Measurements from ENCODE around the gene JMJD7. TPM values are rescaled to one million over a fixed set of nuclear protein-coding genes. Genes with fewer than 3 reads are reported as not detected.
A peak's percentile ranks its signal among the peaks of the same experiment; 100 is the strongest.

JMJD7 gene
- total RNA-seq (42.2 TPM), polyA plus RNA-seq (10 to 100 TPM; 17.0 to 26.1 (median 24.5) TPM)

- H3K4me1 ChIP-seq (ENCODE audit: control insufficient read depth, insufficient read depth, low read length, poor library complexity, severe bottlenecking): peaks cover 56% of the 10 kb centered on the region
- no peaks in the 10 kb centered on the region for H3K27me3 ChIP-seq (ENCODE audit: control insufficient read depth, insufficient read depth, low read length)
- peak within 1 kb of the TSS; percentile 89 for H3K4me3 ChIP-seq (ENCODE audit: low read depth, low read length)
- peak; percentile 88 to 93 (median 91) for DNase-seq
- Mint-ChIP-seq H3K36me3 (peaks cover 11% of the 10 kb centered on the region), H3K4me3 (peak within 1 kb of the TSS; percentile 92 to 99 (median 94)), H3K4me1 (peaks cover 9 to 54% (median 32%) of the 10 kb centered on the region in 4 donors), H3K27me3 (peaks cover 5% of the 10 kb centered on the region), H3K9me3 (peaks cover 0 to 2% (median 0%) of the 10 kb centered on the region in 7 donors), H3K27ac (peak within 1 kb of the TSS; percentile 45 to 96 (median 91))
- ATAC-seq (ENCODE audit: low read depth in 2 of 2): peak; percentile 92 to 95
- H3K9me3 ChIP-seq (ENCODE audit: control insufficient read depth in 2 of 2, low read length in 2 of 2): no peaks in the 10 kb centered on the region
- H3K27ac ChIP-seq (ENCODE audit: insufficient read depth, low read length, poor library complexity, severe bottlenecking): peak within 1 kb of the TSS; percentile 74
- H3K36me3 ChIP-seq (ENCODE audit: control insufficient read depth, insufficient read depth, low read length): peaks cover 8% of the 10 kb centered on the region
These were observed at the start of gene JMJD7 for GRCh38 chr15:41827880-41828806. TSS of gene JMJD7 (plus strand) at chr15:41828092. CDS start at chr15:41828125, 33 bp downstream.

DNA sequence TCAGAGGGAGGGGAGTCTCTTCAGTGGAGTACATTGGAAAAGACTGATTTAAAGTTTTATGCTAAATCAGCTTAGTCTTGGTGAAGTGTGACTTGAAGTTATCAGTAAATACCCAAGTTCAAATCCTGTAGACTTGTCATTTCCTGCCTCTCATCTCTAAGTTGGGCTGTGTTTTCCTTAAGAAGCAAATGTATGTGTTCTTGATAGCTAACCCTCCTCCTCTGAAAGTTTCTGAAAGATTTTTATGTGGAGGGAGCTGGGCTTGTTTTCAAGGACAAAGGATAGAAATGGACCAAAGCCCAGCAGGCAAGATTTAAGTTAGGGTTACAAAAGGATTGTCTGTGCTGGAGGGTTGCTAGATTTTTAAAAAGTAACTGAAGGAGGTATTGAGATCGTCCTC, 49.4 kb upstream of the JMJD7 start:
- Mint-ChIP-seq H3K9me3 (no peaks in the 10 kb centered on the region), H3K4me3 (peak overlapping the region in 2 of 4 donors; percentile 49 to 94), H3K27ac (peak overlapping the region in 1 of 3 donors; percentile 6), H3K36me3 (peaks cover 10% of the 10 kb centered on the region), H3K27me3 (peaks cover 5% of the 10 kb centered on the region), H3K4me1 (peaks cover 33 to 84% (median 66%) of the 10 kb centered on the region in 4 donors)
- ATAC-seq (ENCODE audit: low read depth in 2 of 2) (no peak), DNase-seq (peak in 1 of 3 donors; percentile 40)
- no peaks in the 10 kb centered on the region for H3K27me3 ChIP-seq (ENCODE audit: control insufficient read depth, insufficient read depth, low read length)
- H3K4me1 ChIP-seq (ENCODE audit: control insufficient read depth, insufficient read depth, low read length, poor library complexity, severe bottlenecking): peaks cover 42% of the 10 kb centered on the region
- H3K36me3 ChIP-seq (ENCODE audit: control insufficient read depth, insufficient read depth, low read length): no peaks in the 10 kb centered on the region
- H3K4me3 ChIP-seq (ENCODE audit: low read depth, low read length): no peak overlapping the region
- no peak overlapping the region for H3K27ac ChIP-seq (ENCODE audit: insufficient read depth, low read length, poor library complexity, severe bottlenecking)
- no peaks in the 10 kb centered on the region for H3K9me3 ChIP-seq (ENCODE audit: control insufficient read depth in 2 of 2, low read length in 2 of 2)

DNA sequence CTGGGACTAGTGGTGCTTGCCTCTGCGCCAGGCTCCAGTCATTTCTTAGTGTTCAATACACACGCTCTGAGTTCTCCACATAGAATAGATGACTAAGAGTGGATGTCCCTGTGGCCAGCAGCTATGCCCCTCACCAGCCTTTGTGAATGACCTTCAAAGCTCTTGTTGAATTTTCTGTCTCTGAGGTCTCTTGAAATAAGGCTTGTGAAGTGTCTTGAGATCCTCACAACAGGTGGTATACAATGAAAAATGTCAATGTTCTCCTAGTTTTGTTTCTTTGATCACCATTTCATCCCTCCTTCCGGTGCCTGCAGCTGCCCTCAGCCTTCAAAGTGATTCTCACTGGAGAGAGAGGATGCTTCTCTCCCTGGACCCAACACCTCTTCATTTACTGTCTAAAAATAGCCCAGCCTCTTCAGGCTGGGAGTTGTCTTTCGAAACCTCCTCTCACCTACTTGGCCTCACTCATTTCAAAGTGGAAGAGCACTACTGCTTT, 48.2 kb upstream of the JMJD7 start:
- Mint-ChIP-seq H3K4me3 (peak overlapping the region in 3 of 4 donors; percentile 8 to 39 (median 14)), H3K9me3 (no peaks in the 10 kb centered on the region), H3K36me3 (peaks cover 10% of the 10 kb centered on the region), H3K4me1 (peaks cover 25 to 74% (median 60%) of the 10 kb centered on the region in 4 donors), H3K27ac (peak overlapping the region; percentile 2 to 60 (median 42)), H3K27me3 (no peaks in the 10 kb centered on the region)
- peaks cover 34% of the 10 kb centered on the region for H3K4me1 ChIP-seq (ENCODE audit: control insufficient read depth, insufficient read depth, low read length, poor library complexity, severe bottlenecking)
- ATAC-seq (ENCODE audit: low read depth in 2 of 2) (no peak), DNase-seq (no peak)
- H3K27ac ChIP-seq (ENCODE audit: insufficient read depth, low read length, poor library complexity, severe bottlenecking): no peak overlapping the region
- no peaks in the 10 kb centered on the region for H3K36me3 ChIP-seq (ENCODE audit: control insufficient read depth, insufficient read depth, low read length)
- H3K9me3 ChIP-seq (ENCODE audit: control insufficient read depth in 2 of 2, low read length in 2 of 2): no peaks in the 10 kb centered on the region
- H3K4me3 ChIP-seq (ENCODE audit: low read depth, low read length): no peak overlapping the region
- H3K27me3 ChIP-seq (ENCODE audit: control insufficient read depth, insufficient read depth, low read length): no peaks in the 10 kb centered on the region

DNA sequence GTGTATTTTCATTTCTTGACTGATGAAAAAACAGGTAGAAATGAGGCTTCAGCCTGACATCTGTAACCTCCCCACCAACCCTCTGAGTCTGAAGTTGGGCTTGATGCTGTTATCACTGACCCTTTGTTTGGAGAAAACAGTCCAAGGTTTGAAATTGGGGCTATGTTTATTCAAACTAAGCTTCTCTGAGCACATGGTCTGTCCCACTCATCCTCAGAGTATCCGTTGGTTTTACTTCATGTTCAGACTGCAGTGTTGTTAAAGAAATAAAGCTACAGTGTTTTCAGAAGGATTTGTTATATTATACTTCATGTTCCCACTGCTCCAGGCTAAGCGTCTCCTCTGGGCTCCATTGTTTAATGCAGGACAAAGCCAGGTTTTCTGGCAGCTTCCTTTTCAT, 47.6 kb upstream of the JMJD7 start:
- Histone ChIP-seq H3K4me3 (ENCODE audit: low read depth, low read length) (no peak overlapping the region), H3K9me3 (ENCODE audit: control insufficient read depth in 2 of 2, low read length in 2 of 2) (no peaks in the 10 kb centered on the region), H3K27me3 (ENCODE audit: control insufficient read depth, insufficient read depth, low read length) (no peaks in the 10 kb centered on the region), H3K36me3 (ENCODE audit: control insufficient read depth, insufficient read depth, low read length) (no peaks in the 10 kb centered on the region), H3K27ac (ENCODE audit: insufficient read depth, low read length, poor library complexity, severe bottlenecking) (no peak overlapping the region), H3K4me1 (ENCODE audit: control insufficient read depth, insufficient read depth, low read length, poor library complexity, severe bottlenecking) (peaks cover 29% of the 10 kb centered on the region)
- no peak for DNase-seq
- Mint-ChIP-seq H3K36me3 (peaks cover 10% of the 10 kb centered on the region), H3K27me3 (no peaks in the 10 kb centered on the region), H3K9me3 (no peaks in the 10 kb centered on the region), H3K4me1 (peaks cover 29 to 72% (median 58%) of the 10 kb centered on the region in 4 donors), H3K4me3 (peak overlapping the region in 1 of 4 donors; percentile 39), H3K27ac (peak overlapping the region in 2 of 3 donors; percentile 15 to 42)
- ATAC-seq (ENCODE audit: low read depth in 2 of 2): no peak

DNA sequence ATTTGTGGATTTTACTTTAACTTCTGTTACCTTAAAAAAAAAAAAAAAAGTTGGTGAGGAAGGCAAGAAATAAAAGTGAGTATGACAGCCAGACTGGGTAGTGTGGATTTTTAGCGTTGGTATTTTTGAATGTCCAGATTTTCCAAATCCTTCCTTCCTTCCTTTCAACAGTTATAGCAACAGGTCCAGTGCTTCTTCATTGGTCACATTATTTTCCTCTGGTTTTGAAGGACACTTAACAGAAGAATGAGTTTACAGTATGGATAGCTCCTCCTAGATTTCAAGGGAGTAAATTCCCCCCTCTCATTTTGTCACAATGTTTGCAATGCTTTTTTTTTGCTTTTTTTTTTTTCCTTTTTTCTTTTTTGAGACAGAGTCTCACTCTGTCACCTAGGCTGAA, 47.2 kb upstream of the JMJD7 start:
- Mint-ChIP-seq H3K27me3 (no peaks in the 10 kb centered on the region), H3K9me3 (no peaks in the 10 kb centered on the region), H3K4me1 (peaks cover 31 to 68% (median 53%) of the 10 kb centered on the region in 4 donors), H3K4me3 (peak overlapping the region in 1 of 4 donors; percentile 36), H3K27ac (no peak overlapping the region), H3K36me3 (peaks cover 10% of the 10 kb centered on the region)
- Histone ChIP-seq H3K9me3 (ENCODE audit: control insufficient read depth in 2 of 2, low read length in 2 of 2) (no peaks in the 10 kb centered on the region), H3K4me3 (ENCODE audit: low read depth, low read length) (no peak overlapping the region), H3K27ac (ENCODE audit: insufficient read depth, low read length, poor library complexity, severe bottlenecking) (no peak overlapping the region), H3K27me3 (ENCODE audit: control insufficient read depth, insufficient read depth, low read length) (no peaks in the 10 kb centered on the region), H3K36me3 (ENCODE audit: control insufficient read depth, insufficient read depth, low read length) (no peaks in the 10 kb centered on the region), H3K4me1 (ENCODE audit: control insufficient read depth, insufficient read depth, low read length, poor library complexity, severe bottlenecking) (peaks cover 24% of the 10 kb centered on the region)
- DNase-seq (no peak), ATAC-seq (ENCODE audit: low read depth in 2 of 2) (no peak)

DNA sequence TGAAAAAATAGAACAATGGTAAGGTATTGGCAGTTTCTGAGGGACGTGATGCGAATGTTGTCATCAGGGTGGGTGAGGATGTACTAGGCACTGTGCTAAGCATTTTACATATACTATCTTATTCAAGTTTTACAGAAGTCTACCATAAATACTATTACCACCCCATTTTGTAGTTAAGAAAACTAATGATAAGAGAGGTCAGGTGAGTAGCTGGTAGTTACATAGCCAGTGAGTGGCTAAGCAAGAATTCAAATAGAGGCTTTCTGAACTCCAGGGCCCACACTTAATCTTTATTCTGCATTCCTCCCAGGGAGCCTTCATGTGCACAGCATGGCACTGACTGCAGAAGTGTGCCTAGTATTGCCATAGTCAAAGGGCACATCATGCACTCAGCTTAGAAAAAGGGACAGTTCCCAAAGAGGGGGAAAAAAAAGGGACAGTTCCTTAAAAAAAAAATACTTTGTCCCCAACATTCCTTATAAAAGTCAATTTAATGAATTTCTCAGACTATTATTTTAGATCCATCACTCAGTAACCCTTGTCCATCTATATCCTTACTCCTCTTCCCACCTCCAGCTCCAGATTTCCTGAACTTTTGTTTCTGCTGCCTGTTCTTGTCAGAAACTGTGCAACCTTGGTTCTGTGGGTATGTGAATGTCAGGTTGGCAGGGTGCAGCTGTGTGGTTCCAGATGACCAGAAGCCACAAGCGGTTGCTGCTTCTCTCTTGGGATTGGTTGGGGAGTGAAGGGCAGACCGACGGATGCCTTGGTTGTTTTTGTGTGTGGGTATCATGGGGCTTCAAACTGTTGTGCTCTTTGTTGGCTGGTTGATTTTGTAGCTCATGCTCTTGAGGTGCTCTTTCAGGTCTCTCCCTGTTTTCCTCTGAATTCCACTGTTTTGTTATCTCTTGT, 45.3 kb upstream of the JMJD7 start:
- Histone ChIP-seq H3K27ac (ENCODE audit: insufficient read depth, low read length, poor library complexity, severe bottlenecking) (no peak overlapping the region), H3K4me1 (ENCODE audit: control insufficient read depth, insufficient read depth, low read length, poor library complexity, severe bottlenecking) (peaks cover 10% of the 10 kb centered on the region), H3K36me3 (ENCODE audit: control insufficient read depth, insufficient read depth, low read length) (no peaks in the 10 kb centered on the region), H3K27me3 (ENCODE audit: control insufficient read depth, insufficient read depth, low read length) (no peaks in the 10 kb centered on the region), H3K4me3 (ENCODE audit: low read depth, low read length) (no peak overlapping the region), H3K9me3 (ENCODE audit: control insufficient read depth in 2 of 2, low read length in 2 of 2) (no peaks in the 10 kb centered on the region)
- H3K36me3 Mint-ChIP-seq: peaks cover 10% of the 10 kb centered on the region
- H3K4me1 Mint-ChIP-seq: peaks cover 31 to 51% (median 37%) of the 10 kb centered on the region in 4 donors
- no peaks in the 10 kb centered on the region for H3K9me3 Mint-ChIP-seq
- H3K4me3 Mint-ChIP-seq: no peak overlapping the region
- ATAC-seq (ENCODE audit: low read depth in 2 of 2): no peak
- no peaks in the 10 kb centered on the region for H3K27me3 Mint-ChIP-seq
- no peak overlapping the region for H3K27ac Mint-ChIP-seq
- no peak for DNase-seq

DNA sequence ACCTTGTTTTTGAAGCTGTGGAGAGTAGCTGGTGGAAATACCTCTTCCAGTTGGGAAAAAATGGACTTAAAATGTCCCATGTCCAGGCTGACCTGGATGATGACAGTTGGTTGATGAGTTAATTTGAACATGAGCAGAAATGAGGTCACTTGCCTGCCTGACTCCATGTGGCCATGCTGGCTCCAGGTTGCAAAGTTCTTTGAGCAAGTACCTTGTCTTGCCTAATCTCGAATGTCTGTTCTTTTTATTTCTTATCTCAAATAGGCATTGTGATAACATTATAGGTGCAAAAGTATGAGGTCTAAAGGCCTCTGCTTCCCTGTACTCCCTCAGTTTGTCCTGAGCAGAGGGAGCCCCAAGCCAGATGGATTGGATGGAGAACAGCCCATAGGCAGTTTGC, 44.6 kb upstream of the JMJD7 start:
- no peak for ATAC-seq (ENCODE audit: low read depth in 2 of 2)
- Mint-ChIP-seq H3K9me3 (no peaks in the 10 kb centered on the region), H3K27me3 (no peaks in the 10 kb centered on the region), H3K4me3 (no peak overlapping the region), H3K27ac (no peak overlapping the region), H3K36me3 (peaks cover 10% of the 10 kb centered on the region), H3K4me1 (peaks cover 29 to 46% (median 32%) of the 10 kb centered on the region in 4 donors)
- Histone ChIP-seq H3K4me3 (ENCODE audit: low read depth, low read length) (no peak overlapping the region), H3K27me3 (ENCODE audit: control insufficient read depth, insufficient read depth, low read length) (no peaks in the 10 kb centered on the region), H3K9me3 (ENCODE audit: control insufficient read depth in 2 of 2, low read length in 2 of 2) (no peaks in the 10 kb centered on the region), H3K36me3 (ENCODE audit: control insufficient read depth, insufficient read depth, low read length) (no peaks in the 10 kb centered on the region), H3K4me1 (ENCODE audit: control insufficient read depth, insufficient read depth, low read length, poor library complexity, severe bottlenecking) (peaks cover 3% of the 10 kb centered on the region), H3K27ac (ENCODE audit: insufficient read depth, low read length, poor library complexity, severe bottlenecking) (no peak overlapping the region)
- DNase-seq: no peak
